Skin epidermis (tissue), 12 donors: ENCODE results near the gene TPST2.

ENCODE experiments used
- H3K27ac ChIP-seq, 21 experiments: fragments of 200-600 bp; sonication (generic) in 11 of 21; one replicate each; pipeline ENCODE4 v1.5.0; 2020; ENCODE audit warnings: mild to moderate bottlenecking in 3 of 21, inconsistent platforms in 2 of 21, moderate library complexity in 2 of 21
- H3K4me3 ChIP-seq, 7 experiments: fragments of 200-600 bp; sonication (generic) in 2 of 7; one replicate each; pipeline ENCODE4 v1.5.0; 2020; ENCODE audit warnings: inconsistent platforms in 2 of 7, mild to moderate bottlenecking in 2 of 7, moderate library complexity in 1 of 7

The TPST2 gene

GRCh38 chr22:26515931-26516330 is 74.0 kb downstream of the TPST2 start:
- Histone ChIP-seq H3K4me3 (no peak overlapping the region), H3K27ac (no peak overlapping the region)

DNA sequence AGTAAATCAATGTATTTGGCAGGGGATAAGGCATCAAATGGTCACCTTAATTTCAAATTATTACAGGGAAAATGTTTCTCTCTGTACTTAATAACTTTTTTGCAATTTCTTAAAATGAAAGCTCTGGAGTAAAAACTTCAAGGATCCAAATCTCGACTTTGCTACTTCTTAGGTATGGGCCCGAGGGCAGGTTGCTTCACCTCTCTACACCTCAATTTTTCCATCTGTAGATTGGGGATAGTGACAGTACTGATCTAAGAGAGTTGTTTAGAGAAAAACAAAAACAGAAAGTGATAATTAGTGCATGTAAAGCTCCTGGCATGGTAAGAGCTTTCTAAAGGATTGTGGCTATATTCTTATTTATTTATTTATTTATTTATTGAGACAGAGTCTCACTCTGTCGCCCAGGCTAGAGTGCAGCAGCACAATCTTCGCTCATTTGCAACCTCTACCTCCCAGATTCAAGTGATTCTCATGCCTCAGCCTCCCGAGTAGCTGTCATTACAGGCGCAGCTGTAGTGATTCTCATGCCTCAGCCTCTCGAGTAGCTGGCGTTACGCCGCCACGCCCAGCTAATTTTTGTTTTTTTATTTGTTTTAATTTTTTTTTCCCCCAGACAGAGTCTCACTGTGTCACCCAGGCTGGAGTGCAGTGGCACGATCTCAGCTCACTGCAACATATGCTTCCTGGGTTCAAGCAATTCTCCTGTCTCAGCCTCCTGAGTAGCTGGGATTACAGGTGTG is 75.3 kb downstream of the TPST2 start:
- Histone ChIP-seq H3K27ac (no peak overlapping the region), H3K4me3 (no peak overlapping the region)

GRCh38 chr22:26513838-26514237 is 76.1 kb downstream of the TPST2 start:
- Histone ChIP-seq H3K4me3 (no peak overlapping the region), H3K27ac (no peak overlapping the region)

GRCh38 chr22:26512149-26512793 is 77.7 kb downstream of the TPST2 start, which contains the start of gene TFIP11:
Gene TFIP11, minus strand, starts transcription at chr22:26512473. Its CDS starts 2,201 bp downstream, at chr22:26510272.
- Histone ChIP-seq H3K27ac (peak within 1 kb of the TSS in 20 of 21 experiments; percentile 56 to 92 (median 86)), H3K4me3 (peak within 1 kb of the TSS; percentile 77 to 96 (median 90))

GRCh38 chr22:26508148-26508547 is 81.8 kb downstream of the TPST2 start:
- H3K27ac ChIP-seq, result no peak overlapping the region

DNA sequence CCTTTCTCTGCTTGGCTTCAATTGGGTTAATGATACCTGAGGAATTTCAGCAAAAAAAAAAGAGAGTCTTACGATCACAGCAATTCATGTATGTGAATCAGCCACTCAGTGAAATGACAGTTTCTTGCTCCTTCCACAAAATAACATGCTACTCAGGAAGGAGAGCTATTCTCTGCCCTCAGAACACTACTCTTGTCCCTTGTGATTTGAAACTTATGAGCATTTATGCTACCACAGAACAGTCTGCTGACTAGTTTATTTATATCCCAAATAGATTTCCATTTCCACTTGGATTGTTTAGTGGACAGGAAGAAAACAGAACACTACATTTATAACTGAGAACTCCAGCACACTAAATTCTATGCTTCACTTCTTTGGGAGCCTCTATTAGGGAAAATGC is 86.2 kb downstream of the TPST2 start:
- H3K4me3 ChIP-seq, result no peak overlapping the region
- H3K27ac ChIP-seq, result peak overlapping the region in 4 of 21 experiments; percentile 28 to 54 (median 38)

More at GRCh38 chr22:26508148-26508547, 81.8 kb downstream of the TPST2 start:
- no peak overlapping the region for H3K4me3 ChIP-seq

- H3K27ac ChIP-seq, result peak overlapping the region in 6 of 21 experiments; percentile 9 to 54 (median 30)
- no peak overlapping the region for H3K4me3 ChIP-seq
Observed at GRCh38 chr22:26502688-26503561, 87.0 kb downstream of the TPST2 start.

DNA sequence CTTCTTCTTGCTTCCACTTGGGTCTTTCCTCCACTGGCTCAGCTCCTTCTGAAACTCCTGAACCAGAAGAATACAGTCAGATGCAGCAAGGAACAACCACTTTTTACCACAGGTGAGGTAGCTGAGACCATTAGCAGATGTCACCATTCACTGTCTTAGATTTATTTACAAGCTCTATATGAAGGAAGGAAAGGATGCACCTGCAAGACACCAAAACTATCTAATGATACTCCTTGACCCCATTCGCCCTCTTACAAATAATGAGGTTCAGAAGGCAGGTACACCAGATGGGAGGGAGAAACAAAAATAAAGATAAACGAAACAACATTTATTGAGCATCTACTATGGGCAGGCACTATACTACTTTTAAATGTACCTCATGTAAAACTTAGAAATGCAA is 87.9 kb downstream of the TPST2 start:
- Histone ChIP-seq H3K27ac (no peak overlapping the region), H3K4me3 (no peak overlapping the region)

DNA sequence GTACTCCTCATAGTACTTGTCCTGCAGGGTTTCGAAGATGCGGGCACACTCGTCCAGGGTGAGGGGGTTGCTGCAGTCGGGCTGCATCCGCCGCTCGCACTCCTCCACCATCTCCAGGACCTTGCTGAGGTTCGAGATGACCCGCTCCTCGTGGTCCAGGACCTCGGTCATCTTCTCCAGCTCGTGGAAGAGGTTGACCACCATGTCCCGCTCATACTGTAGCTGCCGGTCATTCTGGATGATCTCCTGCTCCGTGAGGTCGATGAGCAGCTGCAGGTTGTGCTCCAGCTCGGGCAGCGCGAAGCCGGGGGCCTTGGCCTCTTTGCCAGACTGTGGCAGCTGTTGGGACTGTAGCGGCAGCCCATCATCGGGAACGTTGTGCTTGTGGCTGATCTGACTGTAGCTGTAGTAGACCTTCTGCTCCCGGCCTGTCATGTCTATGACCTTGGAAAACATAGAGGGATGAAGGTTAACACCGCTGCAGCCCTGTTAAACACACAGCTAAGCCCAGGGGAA is 90.7 kb downstream of the TPST2 start:
- Histone ChIP-seq H3K27ac (no peak overlapping the region), H3K4me3 (no peak overlapping the region)

DNA sequence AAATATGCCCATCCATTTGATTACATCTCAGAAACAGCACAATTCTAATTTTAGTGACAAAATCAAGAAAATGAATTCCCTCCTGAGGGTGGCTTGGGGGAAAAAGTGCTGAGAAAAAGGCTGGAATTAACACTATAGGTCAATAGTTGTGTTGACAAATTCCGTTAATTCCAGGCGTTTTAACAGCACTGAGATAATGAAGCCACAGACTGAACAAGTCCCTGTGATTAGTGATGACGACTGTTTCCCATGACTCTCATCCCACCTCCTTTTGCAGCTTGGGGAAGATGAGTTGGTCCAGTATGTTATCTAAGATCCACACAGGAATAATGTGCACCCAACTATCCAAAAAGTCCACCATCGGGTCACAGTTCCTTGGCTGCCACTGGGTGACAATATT is 93.5 kb downstream of the TPST2 start:
- H3K27ac ChIP-seq, result no peak overlapping the region
- H3K4me3 ChIP-seq, result no peak overlapping the region

- H3K27ac ChIP-seq, result peak overlapping the region in 4 of 21 experiments; percentile 15 to 35 (median 28)
- H3K4me3 ChIP-seq, result no peak overlapping the region
Observed at GRCh38 chr22:26494506-26494905, 95.4 kb downstream of the TPST2 start.

DNA sequence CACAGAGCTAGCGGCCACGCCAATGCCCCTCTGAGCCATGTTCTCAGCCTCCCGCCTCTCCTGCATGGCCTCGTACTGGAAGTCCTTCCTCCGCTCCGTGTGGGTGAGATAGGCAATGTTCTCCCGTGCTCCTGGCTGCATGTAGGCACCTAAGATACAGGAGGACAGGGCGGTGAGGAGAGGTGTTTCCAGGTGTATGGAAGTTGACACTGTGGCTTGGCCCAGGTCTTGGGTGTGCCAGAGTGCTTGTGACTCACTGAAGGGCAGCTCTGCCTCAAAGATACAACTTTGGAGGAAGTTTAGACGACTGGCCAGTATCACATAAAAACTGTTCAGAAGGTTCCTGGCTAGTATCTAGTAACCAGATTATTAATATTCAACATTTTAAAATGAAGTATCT is 97.7 kb downstream of the TPST2 start:
- no peak overlapping the region for H3K4me3 ChIP-seq

DNA sequence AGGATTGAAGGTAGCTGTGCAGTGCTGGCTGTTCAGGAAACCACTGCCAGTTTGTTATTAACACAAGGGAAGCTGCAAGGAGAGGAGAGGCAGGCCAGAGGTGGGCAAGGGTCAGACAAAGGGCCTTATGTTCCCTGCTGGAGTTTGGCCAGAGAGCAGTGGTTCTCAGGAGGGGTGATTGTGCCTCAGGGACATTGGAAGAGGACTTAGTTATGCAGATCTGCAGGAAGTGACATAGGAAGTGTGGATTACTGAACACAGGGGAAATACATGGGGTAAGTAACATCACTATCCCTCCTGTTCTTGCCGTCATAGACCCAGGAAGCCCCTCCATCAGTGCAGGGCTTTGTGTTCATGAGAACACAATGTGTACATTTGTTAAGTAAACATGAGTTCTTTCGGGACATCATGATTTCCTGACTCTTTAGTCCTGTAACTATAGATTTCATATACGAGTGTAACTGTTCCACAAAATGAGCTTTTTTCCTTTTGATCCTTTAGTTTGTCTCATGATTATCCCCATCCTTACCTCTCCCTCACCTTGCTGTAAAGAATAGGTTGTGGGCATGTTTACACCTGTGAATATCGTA is 100.4 kb downstream of the TPST2 start:
- peak overlapping the region in 1 of 21 experiments; percentile 42 for H3K27ac ChIP-seq

More for the DNA sequence above, 97.7 kb downstream of the TPST2 start:
- H3K27ac ChIP-seq, result peak overlapping the region in 3 of 21 experiments; percentile 35 to 83 (median 67)

DNA sequence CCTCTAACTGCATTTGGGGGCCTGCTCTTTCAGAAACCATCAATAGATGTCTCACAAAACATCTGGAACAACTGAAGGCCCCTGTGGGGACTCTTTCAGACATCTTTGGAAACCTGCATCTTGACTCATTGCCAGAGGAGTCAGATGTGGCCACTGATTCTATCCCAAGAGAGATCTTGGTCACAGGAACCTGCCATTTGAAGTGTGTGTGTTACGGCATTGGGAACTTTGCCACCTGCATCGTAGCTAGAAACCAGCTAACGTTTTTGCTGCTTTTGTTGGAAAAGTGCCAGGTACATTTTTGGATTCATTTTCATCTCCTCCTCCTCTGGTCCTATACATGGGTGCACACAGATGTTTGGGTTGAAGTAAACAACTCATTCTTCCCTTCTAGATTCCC is 101.9 kb downstream of the TPST2 start:
- no peak overlapping the region for H3K4me3 ChIP-seq
- H3K27ac ChIP-seq, result no peak overlapping the region

More for the DNA sequence above, 100.4 kb downstream of the TPST2 start:
- H3K4me3 ChIP-seq, result no peak overlapping the region

GRCh38 chr22:26486394-26486793 is 103.5 kb downstream of the TPST2 start:
- Histone ChIP-seq H3K27ac (no peak overlapping the region), H3K4me3 (no peak overlapping the region)

GRCh38 chr22:26485806-26486390 is 104.0 kb downstream of the TPST2 start:
- no peak overlapping the region for H3K4me3 ChIP-seq

DNA sequence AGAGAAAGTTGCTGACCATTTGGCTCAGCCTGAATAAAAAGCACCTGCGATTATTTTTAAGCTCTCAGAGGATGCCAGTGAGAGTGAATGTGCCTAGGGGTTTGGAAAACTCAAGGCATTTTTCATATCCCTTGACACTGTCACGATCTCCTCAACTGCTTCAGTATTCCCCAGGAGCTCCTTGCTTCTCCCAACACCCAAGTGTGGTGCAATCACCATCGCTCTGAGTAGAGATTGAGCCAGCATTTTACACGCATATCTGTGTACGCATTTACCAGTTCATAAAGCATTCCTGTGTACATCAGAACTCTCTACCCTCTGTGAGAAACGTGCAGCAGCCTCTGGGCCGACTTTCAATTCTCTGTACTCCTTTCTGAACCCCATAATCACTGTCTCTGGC is 104.9 kb downstream of the TPST2 start:
- Histone ChIP-seq H3K4me3 (peak overlapping the region in 1 of 7 experiments; percentile 72), H3K27ac (peak overlapping the region in 9 of 21 experiments; percentile 24 to 99 (median 98))

More at GRCh38 chr22:26485806-26486390, 104.0 kb downstream of the TPST2 start:
- peak overlapping the region in 1 of 21 experiments; percentile 47 for H3K27ac ChIP-seq

- H3K27ac ChIP-seq, result peak overlapping the region in 19 of 21 experiments; percentile 91 to 99 (median 97)
Observed at GRCh38 chr22:26484360-26484706, 105.6 kb downstream of the TPST2 start.

More at GRCh38 chr22:26484360-26484706, 105.6 kb downstream of the TPST2 start:
- peak overlapping the region; percentile 72 to 94 (median 87) for H3K4me3 ChIP-seq
